ENCODE measurements around the gene IFI27L1.
A peak's percentile ranks its signal among the peaks of the same experiment; 100 is the strongest.

Gene IFI27L1

GRCh38 chr14:94080621-94081385 lies at the start of gene IFI27L1, which contains the start of gene DDX24:
Gene IFI27L1, plus strand, starts transcription at chr14:94081310. Its CDS starts 15,628 bp downstream, at chr14:94096938.
Gene DDX24, minus strand, starts transcription at chr14:94081202. Its CDS starts 1,460 bp downstream, at chr14:94079742.
- H3K4me3 ChIP-seq (ENCODE audit: low read length in 2 of 2): peak within 1 kb of the TSS; percentile 93 to 95
- H3K27me3 ChIP-seq (ENCODE audit: control insufficient read depth in 2 of 2, insufficient read depth in 2 of 2, low read length in 2 of 2): no peaks in the 10 kb centered on the region
- H3K4me1 ChIP-seq (ENCODE audit: control insufficient read depth in 2 of 2, insufficient read depth in 2 of 2, low read length in 2 of 2): peaks cover 18 to 28% of the 10 kb centered on the region in 2 donors
- peaks cover 10 to 19% of the 10 kb centered on the region in 2 donors for H3K36me3 ChIP-seq (ENCODE audit: control insufficient read depth in 2 of 2, insufficient read depth in 2 of 2, low read length in 2 of 2)
- H3K9me3 ChIP-seq (ENCODE audit: control insufficient read depth in 2 of 2, low read length in 2 of 2): peaks cover 0 to 2% of the 10 kb centered on the region in 2 donors
- peak within 1 kb of the TSS; percentile 92 for H3K27ac ChIP-seq (ENCODE audit: low read depth in 2 of 2, low read length in 2 of 2)
- H3K9ac ChIP-seq (ENCODE audit: low read depth in 1 of 2, low read length in 2 of 2): peak within 1 kb of the TSS; percentile 95 to 96

- Histone ChIP-seq H3K4me1 (ENCODE audit: control insufficient read depth in 2 of 2, insufficient read depth in 2 of 2, low read length in 2 of 2) (peaks cover 6 to 7% of the 10 kb centered on the region in 2 donors), H3K36me3 (ENCODE audit: control insufficient read depth in 2 of 2, insufficient read depth in 2 of 2, low read length in 2 of 2) (no peaks in the 10 kb centered on the region), H3K9me3 (ENCODE audit: control insufficient read depth in 2 of 2, low read length in 2 of 2) (no peaks in the 10 kb centered on the region), H3K27me3 (ENCODE audit: control insufficient read depth in 2 of 2, insufficient read depth in 2 of 2, low read length in 2 of 2) (no peaks in the 10 kb centered on the region), H3K4me3 (ENCODE audit: low read length in 2 of 2) (no peak overlapping the region), H3K27ac (ENCODE audit: low read depth in 2 of 2, low read length in 2 of 2) (no peak overlapping the region), H3K9ac (ENCODE audit: low read depth in 1 of 2, low read length in 2 of 2) (no peak overlapping the region)
Measured at GRCh38 chr14:94031883-94032279, 49.2 kb upstream of the IFI27L1 start.

- Histone ChIP-seq H3K27me3 (ENCODE audit: control insufficient read depth in 2 of 2, insufficient read depth in 2 of 2, low read length in 2 of 2) (no peaks in the 10 kb centered on the region), H3K4me1 (ENCODE audit: control insufficient read depth in 2 of 2, insufficient read depth in 2 of 2, low read length in 2 of 2) (peaks cover 0 to 3% of the 10 kb centered on the region in 2 donors), H3K27ac (ENCODE audit: low read depth in 2 of 2, low read length in 2 of 2) (no peak overlapping the region), H3K36me3 (ENCODE audit: control insufficient read depth in 2 of 2, insufficient read depth in 2 of 2, low read length in 2 of 2) (no peaks in the 10 kb centered on the region), H3K9ac (ENCODE audit: low read depth in 1 of 2, low read length in 2 of 2) (no peak overlapping the region), H3K4me3 (ENCODE audit: low read length in 2 of 2) (no peak overlapping the region), H3K9me3 (ENCODE audit: control insufficient read depth in 2 of 2, low read length in 2 of 2) (no peaks in the 10 kb centered on the region)
Measured at GRCh38 chr14:94034886-94035285, 46.2 kb upstream of the IFI27L1 start.

GRCh38 chr14:94036313-94037167 lies 44.6 kb upstream of the IFI27L1 start:
- no peak overlapping the region for H3K9ac ChIP-seq (ENCODE audit: low read depth in 1 of 2, low read length in 2 of 2)
- H3K4me1 ChIP-seq (ENCODE audit: control insufficient read depth in 2 of 2, insufficient read depth in 2 of 2, low read length in 2 of 2): peaks cover 0 to 2% of the 10 kb centered on the region in 2 donors

GRCh38 chr14:94037954-94038353 lies 43.2 kb upstream of the IFI27L1 start:
- Histone ChIP-seq H3K4me1 (ENCODE audit: control insufficient read depth in 2 of 2, insufficient read depth in 2 of 2, low read length in 2 of 2) (no peaks in the 10 kb centered on the region), H3K36me3 (ENCODE audit: control insufficient read depth in 2 of 2, insufficient read depth in 2 of 2, low read length in 2 of 2) (no peaks in the 10 kb centered on the region), H3K27me3 (ENCODE audit: control insufficient read depth in 2 of 2, insufficient read depth in 2 of 2, low read length in 2 of 2) (no peaks in the 10 kb centered on the region), H3K9ac (ENCODE audit: low read depth in 1 of 2, low read length in 2 of 2) (no peak overlapping the region), H3K9me3 (ENCODE audit: control insufficient read depth in 2 of 2, low read length in 2 of 2) (no peaks in the 10 kb centered on the region), H3K4me3 (ENCODE audit: low read length in 2 of 2) (no peak overlapping the region), H3K27ac (ENCODE audit: low read depth in 2 of 2, low read length in 2 of 2) (no peak overlapping the region)

More at GRCh38 chr14:94036313-94037167, 44.6 kb upstream of the IFI27L1 start:
- H3K4me3 ChIP-seq (ENCODE audit: low read length in 2 of 2): no peak overlapping the region
- no peak overlapping the region for H3K27ac ChIP-seq (ENCODE audit: low read depth in 2 of 2, low read length in 2 of 2)
- no peaks in the 10 kb centered on the region for H3K27me3 ChIP-seq (ENCODE audit: control insufficient read depth in 2 of 2, insufficient read depth in 2 of 2, low read length in 2 of 2)
- no peaks in the 10 kb centered on the region for H3K9me3 ChIP-seq (ENCODE audit: control insufficient read depth in 2 of 2, low read length in 2 of 2)
- no peaks in the 10 kb centered on the region for H3K36me3 ChIP-seq (ENCODE audit: control insufficient read depth in 2 of 2, insufficient read depth in 2 of 2, low read length in 2 of 2)

GRCh38 chr14:94038510-94038909 lies 42.6 kb upstream of the IFI27L1 start:
- Histone ChIP-seq H3K4me1 (ENCODE audit: control insufficient read depth in 2 of 2, insufficient read depth in 2 of 2, low read length in 2 of 2) (no peaks in the 10 kb centered on the region), H3K27me3 (ENCODE audit: control insufficient read depth in 2 of 2, insufficient read depth in 2 of 2, low read length in 2 of 2) (no peaks in the 10 kb centered on the region), H3K9ac (ENCODE audit: low read depth in 1 of 2, low read length in 2 of 2) (no peak overlapping the region), H3K27ac (ENCODE audit: low read depth in 2 of 2, low read length in 2 of 2) (no peak overlapping the region), H3K36me3 (ENCODE audit: control insufficient read depth in 2 of 2, insufficient read depth in 2 of 2, low read length in 2 of 2) (peaks cover 0 to 1% of the 10 kb centered on the region in 2 donors), H3K4me3 (ENCODE audit: low read length in 2 of 2) (no peak overlapping the region), H3K9me3 (ENCODE audit: control insufficient read depth in 2 of 2, low read length in 2 of 2) (no peaks in the 10 kb centered on the region)

- no peaks in the 10 kb centered on the region for H3K27me3 ChIP-seq (ENCODE audit: control insufficient read depth in 2 of 2, insufficient read depth in 2 of 2, low read length in 2 of 2)
- no peak overlapping the region for H3K27ac ChIP-seq (ENCODE audit: low read depth in 2 of 2, low read length in 2 of 2)
- H3K4me3 ChIP-seq (ENCODE audit: low read length in 2 of 2): no peak overlapping the region
- no peak overlapping the region for H3K9ac ChIP-seq (ENCODE audit: low read depth in 1 of 2, low read length in 2 of 2)
- no peaks in the 10 kb centered on the region for H3K4me1 ChIP-seq (ENCODE audit: control insufficient read depth in 2 of 2, insufficient read depth in 2 of 2, low read length in 2 of 2)
- H3K9me3 ChIP-seq (ENCODE audit: control insufficient read depth in 2 of 2, low read length in 2 of 2): no peaks in the 10 kb centered on the region
- peaks cover 0 to 3% of the 10 kb centered on the region in 2 donors for H3K36me3 ChIP-seq (ENCODE audit: control insufficient read depth in 2 of 2, insufficient read depth in 2 of 2, low read length in 2 of 2)
Measured at GRCh38 chr14:94038921-94039629, 42.0 kb upstream of the IFI27L1 start.

GRCh38 chr14:94040247-94040646 lies 40.9 kb upstream of the IFI27L1 start:
- peaks cover 5 to 12% of the 10 kb centered on the region in 2 donors for H3K36me3 ChIP-seq (ENCODE audit: control insufficient read depth in 2 of 2, insufficient read depth in 2 of 2, low read length in 2 of 2)
- no peak overlapping the region for H3K9ac ChIP-seq (ENCODE audit: low read depth in 1 of 2, low read length in 2 of 2)
- no peak overlapping the region for H3K27ac ChIP-seq (ENCODE audit: low read depth in 2 of 2, low read length in 2 of 2)
- H3K4me3 ChIP-seq (ENCODE audit: low read length in 2 of 2): no peak overlapping the region
- no peaks in the 10 kb centered on the region for H3K4me1 ChIP-seq (ENCODE audit: control insufficient read depth in 2 of 2, insufficient read depth in 2 of 2, low read length in 2 of 2)
- no peaks in the 10 kb centered on the region for H3K9me3 ChIP-seq (ENCODE audit: control insufficient read depth in 2 of 2, low read length in 2 of 2)
- H3K27me3 ChIP-seq (ENCODE audit: control insufficient read depth in 2 of 2, insufficient read depth in 2 of 2, low read length in 2 of 2): no peaks in the 10 kb centered on the region

- no peaks in the 10 kb centered on the region for H3K9me3 ChIP-seq (ENCODE audit: control insufficient read depth in 2 of 2, low read length in 2 of 2)
- no peaks in the 10 kb centered on the region for H3K27me3 ChIP-seq (ENCODE audit: control insufficient read depth in 2 of 2, insufficient read depth in 2 of 2, low read length in 2 of 2)
- no peak overlapping the region for H3K9ac ChIP-seq (ENCODE audit: low read depth in 1 of 2, low read length in 2 of 2)
- no peak overlapping the region for H3K27ac ChIP-seq (ENCODE audit: low read depth in 2 of 2, low read length in 2 of 2)
- H3K36me3 ChIP-seq (ENCODE audit: control insufficient read depth in 2 of 2, insufficient read depth in 2 of 2, low read length in 2 of 2): peaks cover 11 to 18% of the 10 kb centered on the region in 2 donors
- H3K4me3 ChIP-seq (ENCODE audit: low read length in 2 of 2): no peak overlapping the region
- H3K4me1 ChIP-seq (ENCODE audit: control insufficient read depth in 2 of 2, insufficient read depth in 2 of 2, low read length in 2 of 2): no peaks in the 10 kb centered on the region
Measured at GRCh38 chr14:94040796-94041195, 40.3 kb upstream of the IFI27L1 start.

Measured in mucosa of rectum (tissue), 2 donors.